Measurements from ENCODE around the gene CCDC192.
A peak's percentile ranks its signal among the peaks of the same experiment; 100 is the strongest.
"Not testable (repeated sequence)": the region's sequence is repeated elsewhere in the genome, so short reads cannot be mapped to it uniquely, and the experiment has no call there.

CCDC192 gene

DNA sequence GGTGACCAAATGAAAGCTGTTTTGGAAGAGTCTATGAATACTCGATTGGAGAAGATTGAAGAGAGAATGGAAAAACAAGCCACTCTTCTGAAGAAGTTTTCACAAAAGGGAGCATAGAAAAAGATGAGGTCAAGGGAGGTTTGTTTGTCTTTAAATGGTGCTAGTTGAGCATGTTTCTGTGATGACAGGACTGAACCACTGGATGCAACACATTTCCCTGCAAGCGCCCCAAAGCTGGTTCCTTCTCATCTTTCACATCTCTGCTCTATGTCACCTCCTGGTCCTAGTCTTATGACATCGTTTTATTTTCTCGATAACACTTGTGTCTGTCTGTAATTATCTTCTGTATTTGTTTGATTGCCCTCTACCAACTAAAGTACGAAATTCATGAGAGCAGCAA, 3.8 kb upstream of the CCDC192 start:
- 87 to 94% methylated on average over 1 to 3 of the region's 5 CpGs for WGBS, 2 experiments (ENCODE audit: insufficient coverage in 2 of 2)
- Histone ChIP-seq H3K4me1 (ENCODE audit: control insufficient read depth, insufficient read depth, low read length, poor library complexity, severe bottlenecking) (peaks cover 9% of the 10 kb centered on the region), H3K4me3 (ENCODE audit: extremely low read depth, insufficient read depth, low read length, poor library complexity, severe bottlenecking) (no peak overlapping the region), H3K9me3 (ENCODE audit: control insufficient read depth, low read length) (no peaks in the 10 kb centered on the region), H3K36me3 (ENCODE audit: control insufficient read depth, insufficient read depth, low read length) (no peaks in the 10 kb centered on the region), H3K27ac (ENCODE audit: low read depth, low read length, severe bottlenecking) (no peak overlapping the region)

- no peaks in the 10 kb centered on the region for H3K36me3 ChIP-seq (ENCODE audit: control insufficient read depth, insufficient read depth, low read length)
- H3K4me3 ChIP-seq (ENCODE audit: extremely low read depth, insufficient read depth, low read length, poor library complexity, severe bottlenecking), result no peak overlapping the region
- 30 to 90% methylated on average over 1 to 3 of the region's 6 CpGs for WGBS, 2 experiments (ENCODE audit: insufficient coverage in 2 of 2)
- peaks cover 13% of the 10 kb centered on the region for H3K4me1 ChIP-seq (ENCODE audit: control insufficient read depth, insufficient read depth, low read length, poor library complexity, severe bottlenecking)
- H3K9me3 ChIP-seq (ENCODE audit: control insufficient read depth, low read length), result no peaks in the 10 kb centered on the region
- H3K27ac ChIP-seq (ENCODE audit: low read depth, low read length, severe bottlenecking), result no peak overlapping the region
Measured at GRCh38 chr5:127700237-127700766, 2.9 kb upstream of the CCDC192 start.

DNA sequence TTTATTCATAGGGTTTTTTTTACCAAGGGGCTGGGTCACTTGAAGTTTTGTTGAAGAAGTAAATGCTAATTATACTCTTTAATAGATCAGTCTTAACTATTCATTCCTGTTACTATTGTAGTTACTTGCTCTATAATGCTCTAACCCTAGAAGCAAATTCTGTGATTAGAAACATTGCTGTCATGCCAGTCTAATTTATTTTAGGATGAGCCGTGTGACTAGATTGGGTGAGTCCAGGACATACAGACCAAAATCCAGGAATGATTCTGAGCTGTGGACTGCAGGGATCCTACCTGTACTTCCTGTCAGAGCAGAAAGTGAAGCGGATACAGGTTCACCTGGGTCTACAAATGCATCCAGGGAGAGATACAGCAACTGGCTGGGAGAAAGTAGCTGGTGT, 757 bp upstream of the CCDC192 start:
- Histone ChIP-seq H3K4me1 (ENCODE audit: control insufficient read depth, insufficient read depth, low read length, poor library complexity, severe bottlenecking) (peaks cover 9% of the 10 kb centered on the region), H3K4me3 (ENCODE audit: extremely low read depth, insufficient read depth, low read length, poor library complexity, severe bottlenecking) (no peak overlapping the region), H3K36me3 (ENCODE audit: control insufficient read depth, insufficient read depth, low read length) (no peaks in the 10 kb centered on the region), H3K9me3 (ENCODE audit: control insufficient read depth, low read length) (no peaks in the 10 kb centered on the region), H3K27ac (ENCODE audit: low read depth, low read length, severe bottlenecking) (no peak overlapping the region)
- WGBS, 2 experiments (ENCODE audit: insufficient coverage in 2 of 2), result 100% methylated on average over 2 of the region's 2 CpGs

GRCh38 chr5:127705120-127705892, 2.1 kb downstream of the CCDC192 start:
- no peaks in the 10 kb centered on the region for H3K36me3 ChIP-seq (ENCODE audit: control insufficient read depth, insufficient read depth, low read length)
- H3K4me3 ChIP-seq (ENCODE audit: extremely low read depth, insufficient read depth, low read length, poor library complexity, severe bottlenecking), result no peak overlapping the region
- peaks cover 5% of the 10 kb centered on the region for H3K4me1 ChIP-seq (ENCODE audit: control insufficient read depth, insufficient read depth, low read length, poor library complexity, severe bottlenecking)
- 85 to 88% methylated on average over 3 to 4 of the region's 4 CpGs for WGBS, 2 experiments (ENCODE audit: insufficient coverage in 2 of 2)
- H3K27ac ChIP-seq (ENCODE audit: low read depth, low read length, severe bottlenecking), result peak overlapping the region; percentile 76
- no peaks in the 10 kb centered on the region for H3K9me3 ChIP-seq (ENCODE audit: control insufficient read depth, low read length)

- Histone ChIP-seq H3K4me3 (ENCODE audit: extremely low read depth, insufficient read depth, low read length, poor library complexity, severe bottlenecking) (no peak overlapping the region), H3K4me1 (ENCODE audit: control insufficient read depth, insufficient read depth, low read length, poor library complexity, severe bottlenecking) (peaks cover 5% of the 10 kb centered on the region), H3K9me3 (ENCODE audit: control insufficient read depth, low read length) (no peaks in the 10 kb centered on the region), H3K27ac (ENCODE audit: low read depth, low read length, severe bottlenecking) (no peak overlapping the region), H3K36me3 (ENCODE audit: control insufficient read depth, insufficient read depth, low read length) (no peaks in the 10 kb centered on the region)
- WGBS, 2 experiments (ENCODE audit: insufficient coverage in 2 of 2), result 95 to 100% methylated on average over 1 of the region's 1 CpG
Measured at GRCh38 chr5:127706691-127707090, 3.5 kb downstream of the CCDC192 start.

DNA sequence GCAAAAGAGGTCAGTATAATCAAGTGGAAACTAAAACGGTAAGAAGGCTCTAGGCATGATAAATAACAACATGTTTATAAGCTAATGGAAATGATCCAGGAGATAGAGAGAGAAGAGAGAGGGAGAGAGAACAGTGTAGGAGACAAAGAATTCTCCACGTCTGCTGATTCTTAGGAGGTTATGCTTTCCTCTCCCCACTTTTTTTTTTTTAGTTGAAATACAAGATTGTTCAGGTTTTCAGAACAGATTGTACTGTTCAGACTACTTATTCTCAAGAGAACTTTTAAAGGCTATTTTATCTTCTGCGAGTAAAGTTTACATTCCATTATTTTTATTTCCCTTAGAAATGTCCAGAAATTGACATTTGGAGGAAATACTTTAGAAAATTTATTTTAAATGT, 4.0 kb downstream of the CCDC192 start:
- 92% methylated on average over 1 of the region's 3 CpGs; no CpG with 5 or more reads in 1 of the 2 experiments for WGBS, 2 experiments (ENCODE audit: insufficient coverage in 2 of 2)
- no peaks in the 10 kb centered on the region for H3K9me3 ChIP-seq (ENCODE audit: control insufficient read depth, low read length)
- H3K4me1 ChIP-seq (ENCODE audit: control insufficient read depth, insufficient read depth, low read length, poor library complexity, severe bottlenecking), result peaks cover 5% of the 10 kb centered on the region
- H3K27ac ChIP-seq (ENCODE audit: low read depth, low read length, severe bottlenecking), result no peak overlapping the region
- H3K4me3 ChIP-seq (ENCODE audit: extremely low read depth, insufficient read depth, low read length, poor library complexity, severe bottlenecking), result no peak overlapping the region
- no peaks in the 10 kb centered on the region for H3K36me3 ChIP-seq (ENCODE audit: control insufficient read depth, insufficient read depth, low read length)

GRCh38 chr5:127713083-127713482, 9.9 kb downstream of the CCDC192 start:
- 72 to 100% methylated on average over 1 to 2 of the region's 4 CpGs for WGBS, 2 experiments (ENCODE audit: insufficient coverage in 2 of 2)

GRCh38 chr5:127718181-127718580, 15.0 kb downstream of the CCDC192 start:
- no peaks in the 10 kb centered on the region for H3K36me3 ChIP-seq (ENCODE audit: control insufficient read depth, insufficient read depth, low read length)
- H3K9me3 ChIP-seq (ENCODE audit: control insufficient read depth, low read length), result peaks cover 10% of the 10 kb centered on the region
- H3K4me3 ChIP-seq (ENCODE audit: extremely low read depth, insufficient read depth, low read length, poor library complexity, severe bottlenecking), result no peak overlapping the region
- H3K4me1 ChIP-seq (ENCODE audit: control insufficient read depth, insufficient read depth, low read length, poor library complexity, severe bottlenecking), result no peaks in the 10 kb centered on the region
- 86% methylated on average over 1 of the region's 1 CpG; no CpG with 5 or more reads in 1 of the 2 experiments for WGBS, 2 experiments (ENCODE audit: insufficient coverage in 2 of 2)
- H3K27ac ChIP-seq (ENCODE audit: low read depth, low read length, severe bottlenecking), result no peak overlapping the region

More at GRCh38 chr5:127713083-127713482, 9.9 kb downstream of the CCDC192 start:
- not testable (repeated sequence) for H3K4me1 ChIP-seq (ENCODE audit: control insufficient read depth, insufficient read depth, low read length, poor library complexity, severe bottlenecking); H3K9me3 ChIP-seq (ENCODE audit: control insufficient read depth, low read length); H3K4me3 ChIP-seq (ENCODE audit: extremely low read depth, insufficient read depth, low read length, poor library complexity, severe bottlenecking); H3K36me3 ChIP-seq (ENCODE audit: control insufficient read depth, insufficient read depth, low read length); H3K27ac ChIP-seq (ENCODE audit: low read depth, low read length, severe bottlenecking)

- WGBS, 2 experiments (ENCODE audit: insufficient coverage in 2 of 2), result 80 to 100% methylated on average over 1 of the region's 2 CpGs
- no peaks in the 10 kb centered on the region for H3K36me3 ChIP-seq (ENCODE audit: control insufficient read depth, insufficient read depth, low read length)
Measured at GRCh38 chr5:127723571-127723970, 20.4 kb downstream of the CCDC192 start.

DNA sequence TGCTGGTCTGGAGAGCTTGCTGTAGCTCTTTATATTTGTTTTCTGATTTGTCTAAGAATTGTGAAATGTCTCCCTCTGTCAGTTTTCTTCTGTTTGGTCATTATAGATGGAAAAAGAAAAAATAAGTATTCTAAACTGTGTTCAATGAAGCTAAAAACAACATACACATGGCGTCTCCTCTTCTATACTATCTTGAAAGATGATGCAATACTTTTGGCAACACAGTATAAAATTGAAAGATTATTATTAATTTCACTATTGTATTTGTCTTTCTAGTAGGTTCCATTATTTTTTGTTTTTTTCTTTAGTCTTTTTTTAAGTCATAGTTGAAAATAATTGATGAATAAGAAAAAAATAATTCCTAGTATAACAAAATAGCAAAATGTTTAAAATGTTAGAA, 22.5 kb downstream of the CCDC192 start:
- WGBS, 2 experiments (ENCODE audit: insufficient coverage in 2 of 2), result no CpG with 5 or more reads among the region's 1 CpG
- peaks cover 2% of the 10 kb centered on the region for H3K9me3 ChIP-seq (ENCODE audit: control insufficient read depth, low read length)
- no peaks in the 10 kb centered on the region for H3K4me1 ChIP-seq (ENCODE audit: control insufficient read depth, insufficient read depth, low read length, poor library complexity, severe bottlenecking)
- no peaks in the 10 kb centered on the region for H3K36me3 ChIP-seq (ENCODE audit: control insufficient read depth, insufficient read depth, low read length)
- H3K4me3 ChIP-seq (ENCODE audit: extremely low read depth, insufficient read depth, low read length, poor library complexity, severe bottlenecking), result no peak overlapping the region
- no peak overlapping the region for H3K27ac ChIP-seq (ENCODE audit: low read depth, low read length, severe bottlenecking)

More at GRCh38 chr5:127723571-127723970, 20.4 kb downstream of the CCDC192 start:
- Histone ChIP-seq H3K4me1 (ENCODE audit: control insufficient read depth, insufficient read depth, low read length, poor library complexity, severe bottlenecking) (no peaks in the 10 kb centered on the region), H3K27ac (ENCODE audit: low read depth, low read length, severe bottlenecking) (no peak overlapping the region), H3K4me3 (ENCODE audit: extremely low read depth, insufficient read depth, low read length, poor library complexity, severe bottlenecking) (no peak overlapping the region), H3K9me3 (ENCODE audit: control insufficient read depth, low read length) (peaks cover 10% of the 10 kb centered on the region)

GRCh38 chr5:127732963-127733362, 29.8 kb downstream of the CCDC192 start:
- Histone ChIP-seq H3K27ac (ENCODE audit: low read depth, low read length, severe bottlenecking) (no peak overlapping the region), H3K4me1 (ENCODE audit: control insufficient read depth, insufficient read depth, low read length, poor library complexity, severe bottlenecking) (no peaks in the 10 kb centered on the region), H3K4me3 (ENCODE audit: extremely low read depth, insufficient read depth, low read length, poor library complexity, severe bottlenecking) (no peak overlapping the region), H3K36me3 (ENCODE audit: control insufficient read depth, insufficient read depth, low read length) (no peaks in the 10 kb centered on the region), H3K9me3 (ENCODE audit: control insufficient read depth, low read length) (no peaks in the 10 kb centered on the region)
- no CpG with 5 or more reads among the region's 1 CpG for WGBS, 2 experiments (ENCODE audit: insufficient coverage in 2 of 2)

Data from mesodermal cell (in vitro differentiated cells).